Effector memory CD8-positive, alpha-beta T cell (primary cell): ENCODE measurements around the gene PSMA3.
"Not testable (repeated sequence)": the region's sequence is repeated elsewhere in the genome, so short reads cannot be mapped to it uniquely, and the experiment has no call there.

ENCODE experiments used
- ATAC-seq: fragments of 150-1000 bp; cut with Tn5 transposase; replicated peaks from 2 replicates; pipeline ENCODE4 v1.10.0; 2021; ENCODE audit warnings: mild to moderate bottlenecking, moderate library complexity
- DNase-seq, 3 experiments: peaks; one replicate each; pipeline ENCODE4 v3.0.0; 2021
- H3K27ac Mint-ChIP-seq, 2 donors: one replicate each; pipeline ENCODE4 v1.8.0; 2022; ENCODE audit warnings: mild to moderate bottlenecking in 2 of 2, mixed read lengths in 2 of 2, moderate library complexity in 2 of 2
- H3K27me3 Mint-ChIP-seq, 2 donors: one replicate each; pipeline ENCODE4 v1.8.0; 2022; ENCODE audit warnings: mixed read lengths in 2 of 2
- H3K36me3 Mint-ChIP-seq: one replicate; pipeline ENCODE4 v1.8.0; 2022; ENCODE audit warnings: mild to moderate bottlenecking, moderate library complexity, mixed read lengths; ENCODE audit not compliant: insufficient read depth
- H3K4me1 Mint-ChIP-seq, 2 donors: one replicate each; pipeline ENCODE4 v1.8.0; 2022; ENCODE audit warnings: low read depth in 2 of 2, mixed read lengths in 2 of 2
- H3K4me3 Mint-ChIP-seq, 2 donors: one replicate each; pipeline ENCODE4 v1.8.0; 2022; ENCODE audit warnings: mild to moderate bottlenecking in 2 of 2, mixed read lengths in 2 of 2, moderate library complexity in 2 of 2
- H3K9me3 Mint-ChIP-seq, 2 donors: one replicate each; pipeline ENCODE4 v1.8.0; 2022; ENCODE audit warnings: mixed read lengths in 2 of 2

Gene PSMA3

DNA sequence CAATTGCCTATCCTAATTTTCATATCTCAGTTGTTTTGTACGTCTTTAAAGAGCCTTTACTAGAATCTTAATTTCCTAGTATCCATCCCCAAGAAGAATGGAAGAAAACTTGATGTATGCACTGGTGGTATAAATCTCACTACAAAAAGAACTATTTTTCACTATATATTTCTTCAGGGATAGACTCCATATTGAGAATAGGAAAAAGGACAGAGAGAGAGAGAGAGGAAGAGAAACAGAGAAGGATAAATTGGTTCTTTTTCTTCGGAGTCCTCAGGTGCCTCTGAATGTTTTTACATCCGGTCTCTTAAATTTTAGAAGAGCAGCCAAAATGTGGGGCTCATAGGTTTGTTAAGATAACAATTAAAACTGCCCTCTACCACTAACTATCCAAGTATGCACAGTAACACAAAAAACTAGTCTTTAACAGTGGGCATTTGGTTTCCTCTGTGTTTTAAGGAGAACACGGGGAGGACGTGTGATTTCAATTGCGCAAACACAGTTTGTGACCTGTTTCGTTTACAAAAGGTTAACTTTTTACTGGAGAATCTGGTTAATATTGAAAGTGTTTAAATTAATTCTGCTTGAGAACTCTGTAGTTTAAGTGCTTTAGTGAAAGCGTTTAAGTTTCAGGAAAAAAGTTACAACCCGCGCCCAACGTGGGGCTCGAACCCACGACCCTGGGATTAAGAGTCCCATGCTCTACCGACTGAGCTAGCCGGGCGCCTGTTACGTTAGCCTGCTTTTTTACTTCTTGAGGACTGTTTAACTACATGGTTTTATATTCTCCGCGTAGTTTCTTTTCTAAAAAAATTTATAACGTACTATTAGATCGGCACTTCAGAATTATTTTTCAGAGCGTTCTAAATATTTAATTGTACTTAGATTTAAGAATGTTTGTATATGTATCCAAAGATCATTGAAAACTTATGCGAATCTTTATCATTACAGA, 5.1 kb upstream of the PSMA3 start:
- peak; percentile 81 to 85 (median 84) for DNase-seq
- no peak overlapping the region for H3K27ac Mint-ChIP-seq
- peaks cover 16% of the 10 kb centered on the region for H3K36me3 Mint-ChIP-seq
- H3K9me3 Mint-ChIP-seq, result no peaks in the 10 kb centered on the region
- no peaks in the 10 kb centered on the region for H3K27me3 Mint-ChIP-seq
- peak; percentile 28 for ATAC-seq
- H3K4me3 Mint-ChIP-seq, result no peak overlapping the region
- peaks cover 6 to 10% of the 10 kb centered on the region in 2 donors for H3K4me1 Mint-ChIP-seq

DNA sequence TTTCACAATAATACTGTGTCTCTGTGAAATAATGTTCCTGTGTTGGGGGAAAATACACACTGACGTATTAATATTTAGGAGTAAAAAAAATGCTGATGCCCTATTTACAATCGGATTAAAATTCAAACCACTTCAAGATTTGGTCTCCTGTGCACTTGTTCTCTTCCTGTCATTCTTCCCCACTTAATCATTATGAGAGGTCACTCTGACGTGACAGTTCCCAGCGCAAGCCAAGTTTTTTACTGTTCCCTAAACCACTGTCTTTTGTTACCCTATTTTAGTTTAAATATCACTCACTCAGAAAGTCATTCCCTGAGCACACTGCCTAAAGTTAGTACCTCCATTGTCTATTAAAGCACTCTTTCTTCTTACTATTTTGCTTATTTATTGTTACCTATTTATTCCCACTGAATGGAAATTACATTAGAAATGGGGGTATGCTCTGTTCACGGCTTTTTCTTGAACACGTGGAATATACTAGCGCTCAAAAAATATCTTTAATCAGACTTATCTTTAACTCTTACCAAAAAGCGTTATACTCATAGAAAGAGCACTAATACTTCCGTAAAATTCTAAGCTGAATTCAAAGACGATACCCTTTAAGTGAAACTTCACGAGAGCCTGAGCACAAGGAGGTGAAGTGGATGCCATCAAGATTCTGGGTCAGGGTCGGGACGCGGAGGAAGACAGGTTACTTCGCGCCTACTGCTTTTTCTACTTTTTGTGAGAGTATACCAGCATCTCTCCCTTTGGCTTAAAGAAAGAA, 670 bp upstream of the PSMA3 start:
- no peaks in the 10 kb centered on the region for H3K27me3 Mint-ChIP-seq

DNA sequence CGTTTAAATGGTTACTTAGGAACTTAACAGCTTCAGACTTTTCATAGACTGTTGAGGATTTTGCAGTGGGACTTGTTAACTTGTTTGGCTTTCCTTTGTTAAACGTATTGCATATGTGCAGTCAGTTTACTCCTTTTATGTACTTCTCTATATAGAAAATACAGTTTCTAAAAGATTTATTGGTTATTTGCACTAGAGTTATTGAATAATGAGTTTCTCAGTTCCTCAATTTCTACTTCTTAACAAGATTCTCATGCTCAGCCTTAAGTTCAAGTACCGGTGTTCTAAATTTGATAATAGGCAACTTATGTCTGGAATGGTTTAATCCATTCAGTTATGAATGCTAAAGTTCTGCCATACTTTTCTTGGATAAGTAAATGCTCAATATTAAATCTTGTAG, 919 bp downstream of the PSMA3 start:
- no peaks in the 10 kb centered on the region for H3K27me3 Mint-ChIP-seq
- peak overlapping the region; percentile 98 to 99 for H3K4me3 Mint-ChIP-seq
- H3K4me1 Mint-ChIP-seq, result peaks cover 24 to 33% of the 10 kb centered on the region in 2 donors
- DNase-seq (no peak), ATAC-seq (no peak)
- peak overlapping the region; percentile 98 to 99 for H3K27ac Mint-ChIP-seq
- no peaks in the 10 kb centered on the region for H3K9me3 Mint-ChIP-seq
- peaks cover 43% of the 10 kb centered on the region for H3K36me3 Mint-ChIP-seq

More for the DNA sequence above, 670 bp upstream of the PSMA3 start:
- ATAC-seq, result peak; percentile 28
- Mint-ChIP-seq H3K36me3 (peaks cover 30% of the 10 kb centered on the region), H3K9me3 (no peaks in the 10 kb centered on the region), H3K27ac (peak overlapping the region; percentile 98 to 99), H3K4me3 (peak overlapping the region; percentile 98 to 99), H3K4me1 (peaks cover 23 to 33% of the 10 kb centered on the region in 2 donors)
- no peak for DNase-seq

DNA sequence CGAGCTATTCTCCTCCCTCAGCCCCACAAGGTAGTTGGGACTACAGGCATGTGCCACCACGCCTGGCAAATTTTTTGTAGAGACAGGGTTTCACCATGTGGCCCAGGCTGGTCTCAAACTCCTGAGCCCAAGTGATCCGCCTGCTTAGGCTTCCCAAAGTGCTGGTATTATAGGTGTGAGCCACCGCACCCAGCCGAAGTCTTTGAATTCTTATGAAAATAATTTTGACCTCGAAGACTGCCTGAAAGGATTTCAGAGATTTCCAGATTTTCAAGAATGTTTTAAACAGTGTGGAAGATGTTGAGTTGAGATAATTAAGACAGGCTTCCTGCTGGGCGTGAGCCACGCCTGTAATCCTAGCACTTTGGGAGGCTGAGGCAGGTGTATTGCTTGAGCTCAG, 5.0 kb downstream of the PSMA3 start:
- H3K4me3 Mint-ChIP-seq, result no peak overlapping the region
- H3K36me3 Mint-ChIP-seq, result peaks cover 72% of the 10 kb centered on the region
- ATAC-seq (no peak), DNase-seq (no peak)
- H3K9me3 Mint-ChIP-seq, result no peaks in the 10 kb centered on the region
- H3K27me3 Mint-ChIP-seq, result no peaks in the 10 kb centered on the region
- peaks cover 20 to 37% of the 10 kb centered on the region in 2 donors for H3K4me1 Mint-ChIP-seq
- no peak overlapping the region for H3K27ac Mint-ChIP-seq

DNA sequence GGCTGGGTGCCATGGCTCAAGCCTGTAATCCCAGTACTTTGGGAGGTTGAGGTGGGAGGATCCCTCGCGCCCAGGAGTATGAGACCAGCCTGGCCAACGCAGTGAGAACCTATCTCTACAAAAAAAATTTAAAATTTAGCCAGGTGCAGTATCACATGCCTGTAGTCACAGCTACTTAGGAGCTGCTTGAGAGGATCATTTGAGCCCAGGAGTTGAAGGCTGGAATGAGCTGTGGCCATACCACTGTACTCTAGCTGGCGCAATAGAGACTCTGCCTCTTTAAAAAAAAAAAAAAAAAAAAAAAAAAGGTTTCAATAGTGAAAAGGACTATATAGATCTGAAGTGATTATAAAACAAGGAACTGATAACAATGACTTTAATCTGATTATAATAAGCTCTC, 13.5 kb downstream of the PSMA3 start:
- Mint-ChIP-seq H3K36me3 (peaks cover 86% of the 10 kb centered on the region), H3K4me1 (peaks cover 8 to 11% of the 10 kb centered on the region in 2 donors)

DNA sequence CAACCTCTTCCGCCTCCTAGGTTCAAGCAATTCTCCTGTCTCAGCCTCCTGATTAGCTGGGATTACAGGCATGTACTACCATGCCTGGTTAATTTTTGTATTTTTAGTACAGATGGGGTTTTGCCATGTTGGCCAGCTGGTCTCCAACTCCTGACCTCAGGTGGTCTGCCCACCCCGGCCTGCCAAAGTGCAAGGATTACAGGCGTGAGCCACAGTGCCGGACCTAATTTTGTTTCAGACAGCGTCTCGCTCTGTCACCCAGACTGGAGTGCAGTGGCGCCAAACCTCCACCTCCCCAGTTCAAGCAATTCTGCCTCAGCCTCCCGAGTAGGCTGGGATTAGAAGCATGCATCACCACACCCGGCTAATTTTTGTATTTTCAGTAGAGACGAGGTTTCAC, 17.4 kb downstream of the PSMA3 start:
- not testable (repeated sequence) for H3K9me3 Mint-ChIP-seq
- H3K27ac Mint-ChIP-seq, result peak overlapping the region; percentile 54 to 79

More for the DNA sequence above, 13.5 kb downstream of the PSMA3 start:
- ATAC-seq (no peak), DNase-seq (no peak)
- Mint-ChIP-seq H3K27me3 (no peaks in the 10 kb centered on the region), H3K4me3 (no peak overlapping the region), H3K9me3 (no peaks in the 10 kb centered on the region), H3K27ac (peak overlapping the region in 1 of 2 donors; percentile 69)

DNA sequence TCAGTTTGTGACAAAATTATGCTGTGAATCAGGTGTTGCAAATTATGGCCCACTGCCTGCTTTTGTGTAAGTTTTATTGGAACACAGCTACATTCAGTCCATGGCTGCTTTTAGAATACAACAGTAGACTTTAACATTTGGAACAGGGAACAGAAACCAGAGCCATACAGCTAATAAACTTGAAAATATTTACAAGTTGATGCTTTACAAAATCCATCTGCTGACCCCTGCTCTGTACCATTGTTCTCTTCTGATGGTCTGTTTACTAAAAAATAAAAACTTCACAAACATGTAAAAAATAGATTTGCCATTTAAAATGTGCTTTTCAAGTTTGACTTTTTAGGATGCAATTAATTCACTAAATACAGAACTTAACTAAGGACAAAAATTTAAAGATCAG, 20.8 kb downstream of the PSMA3 start:
- Mint-ChIP-seq H3K36me3 (peaks cover 95% of the 10 kb centered on the region), H3K27me3 (no peaks in the 10 kb centered on the region), H3K27ac (peak overlapping the region in 1 of 2 donors; percentile 65), H3K4me1 (peaks cover 3 to 18% of the 10 kb centered on the region in 2 donors), H3K4me3 (no peak overlapping the region), H3K9me3 (no peaks in the 10 kb centered on the region)
- ATAC-seq, result no peak
- DNase-seq, result no peak

More for the DNA sequence above, 17.4 kb downstream of the PSMA3 start:
- peaks cover 11 to 18% of the 10 kb centered on the region in 2 donors for H3K4me1 Mint-ChIP-seq
- peaks cover 95% of the 10 kb centered on the region for H3K36me3 Mint-ChIP-seq
- H3K4me3 Mint-ChIP-seq, DNase-seq, H3K27me3 Mint-ChIP-seq, ATAC-seq: not testable (repeated sequence)

DNA sequence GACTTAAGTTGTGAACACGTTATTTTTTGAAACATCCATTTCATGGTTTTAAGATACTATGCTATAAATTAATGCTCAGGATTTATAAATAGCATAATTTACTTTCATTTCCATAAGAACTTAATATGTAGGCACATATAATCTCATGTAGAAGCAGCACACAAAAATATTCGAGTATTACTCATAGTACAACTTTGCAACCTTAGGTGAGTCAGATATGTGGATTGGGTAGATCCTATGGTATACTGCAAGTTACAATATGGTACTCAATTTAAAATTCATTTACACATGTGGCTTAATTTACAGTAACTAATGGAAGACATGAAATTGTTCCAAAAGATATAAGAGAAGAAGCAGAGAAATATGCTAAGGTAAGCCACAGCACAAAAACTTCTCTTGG, 26.0 kb downstream of the PSMA3 start:
- H3K4me1 Mint-ChIP-seq, result peaks cover 14 to 30% of the 10 kb centered on the region in 2 donors

DNA sequence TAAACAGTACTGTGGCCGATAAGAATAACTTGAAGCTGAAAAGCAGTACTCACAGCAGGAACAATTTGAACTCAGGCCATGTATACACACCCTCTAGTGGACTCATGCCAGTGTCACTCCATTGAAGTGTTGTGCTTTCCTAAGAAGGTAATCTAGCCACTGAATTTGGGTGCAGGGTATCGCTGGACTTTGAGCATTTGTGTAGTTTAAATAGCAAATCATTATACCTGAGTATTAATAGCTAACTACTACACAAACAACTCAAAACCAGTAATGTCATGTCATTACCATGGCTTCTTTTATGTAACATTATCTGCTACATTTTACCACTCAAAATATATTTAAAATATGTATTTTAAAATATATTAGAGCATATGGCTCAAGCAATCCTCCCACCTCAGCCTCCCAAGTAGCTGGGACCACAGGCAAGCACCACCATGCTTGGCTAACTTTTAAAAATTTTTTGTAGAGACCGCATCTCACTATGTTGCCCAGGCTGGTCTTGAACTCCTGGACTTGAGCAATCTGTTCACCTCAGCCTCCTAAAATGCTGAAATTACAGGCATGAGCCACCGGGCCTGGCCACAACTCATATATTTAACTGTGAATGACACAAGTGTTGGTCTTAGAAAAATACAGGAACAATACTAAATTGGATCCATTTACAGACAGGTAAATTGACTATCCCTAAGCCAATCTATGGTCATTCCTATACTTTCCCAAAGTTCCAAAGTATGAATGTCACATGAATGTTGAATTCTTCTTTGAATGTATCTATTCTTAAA, 28.1 kb downstream of the PSMA3 start:
- H3K27ac Mint-ChIP-seq, result peak overlapping the region in 1 of 2 donors; percentile 29
- DNase-seq, result no peak

More for the DNA sequence above, 26.0 kb downstream of the PSMA3 start:
- Mint-ChIP-seq H3K4me3 (no peak overlapping the region), H3K36me3 (peaks cover 82% of the 10 kb centered on the region), H3K27ac (peak overlapping the region; percentile 35 to 46), H3K27me3 (no peaks in the 10 kb centered on the region), H3K9me3 (no peaks in the 10 kb centered on the region)
- ATAC-seq, result no peak
- no peak for DNase-seq

DNA sequence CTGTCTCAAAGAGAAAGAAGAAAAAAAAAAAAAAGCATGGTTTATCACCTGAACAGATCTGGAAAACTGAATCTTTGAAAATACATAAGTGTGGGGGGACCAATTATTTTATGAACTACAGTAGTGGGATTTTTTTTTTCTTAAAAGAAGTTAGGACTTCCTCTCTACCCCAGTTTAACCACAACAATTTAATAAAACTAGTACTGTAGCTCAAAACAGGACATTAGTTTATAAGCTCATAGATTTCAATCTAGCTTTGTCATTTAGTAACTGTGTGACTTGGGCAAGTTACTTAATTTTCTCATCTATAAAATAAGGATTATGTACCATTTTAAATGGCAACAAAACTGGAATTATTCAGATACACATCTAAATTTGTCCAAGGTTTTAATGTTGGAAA, 30.2 kb downstream of the PSMA3 start:
- H3K27me3 Mint-ChIP-seq, result no peaks in the 10 kb centered on the region
- H3K4me3 Mint-ChIP-seq, result peak overlapping the region; percentile 50 to 64
- no peaks in the 10 kb centered on the region for H3K9me3 Mint-ChIP-seq
- peak overlapping the region; percentile 86 to 92 for H3K27ac Mint-ChIP-seq
- DNase-seq (no peak), ATAC-seq (peak; percentile 27)
- peaks cover 17 to 43% of the 10 kb centered on the region in 2 donors for H3K4me1 Mint-ChIP-seq
- peaks cover 77% of the 10 kb centered on the region for H3K36me3 Mint-ChIP-seq

More for the DNA sequence above, 28.1 kb downstream of the PSMA3 start:
- H3K36me3 Mint-ChIP-seq, result peaks cover 74% of the 10 kb centered on the region
- H3K9me3 Mint-ChIP-seq, result no peaks in the 10 kb centered on the region
- H3K4me3 Mint-ChIP-seq, result no peak overlapping the region
- peaks cover 16 to 33% of the 10 kb centered on the region in 2 donors for H3K4me1 Mint-ChIP-seq
- ATAC-seq, result no peak
- H3K27me3 Mint-ChIP-seq, result no peaks in the 10 kb centered on the region

DNA sequence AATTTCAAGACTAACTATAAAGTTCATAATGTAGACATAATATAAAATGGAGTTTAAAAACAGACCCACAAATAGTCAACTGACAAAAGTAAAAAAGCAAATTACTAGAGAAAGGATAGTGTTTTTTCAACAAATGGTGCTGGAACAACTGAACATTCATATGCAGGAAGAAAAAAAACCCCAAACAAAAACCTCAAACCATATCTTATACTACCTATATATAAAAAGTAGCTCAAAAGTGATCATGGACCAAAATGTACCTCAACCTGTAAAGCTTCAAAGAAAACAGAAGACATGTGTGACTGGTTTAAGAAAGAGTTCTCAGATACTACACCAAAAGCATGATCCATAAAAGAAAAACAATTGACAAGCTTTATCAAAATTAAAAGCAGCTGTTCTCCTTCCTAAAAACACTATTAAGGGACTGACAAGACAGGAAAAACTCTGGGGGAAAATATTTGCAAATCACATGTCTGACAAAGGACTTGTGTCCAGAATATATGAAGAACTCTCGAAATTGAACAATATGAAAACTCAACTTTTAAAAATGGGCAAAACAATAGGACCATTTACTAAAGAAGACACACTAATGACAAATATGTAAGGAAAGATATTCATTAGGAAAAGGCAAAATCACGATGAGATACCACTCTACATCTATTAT, 31.0 kb downstream of the PSMA3 start:
- Mint-ChIP-seq H3K4me1 (peaks cover 17 to 45% of the 10 kb centered on the region in 2 donors), H3K27ac (peak overlapping the region; percentile 86 to 92), H3K4me3 (peak overlapping the region; percentile 50 to 64), H3K36me3 (peaks cover 77% of the 10 kb centered on the region), H3K9me3 (no peaks in the 10 kb centered on the region), H3K27me3 (no peaks in the 10 kb centered on the region)
- peak; percentile 24 for ATAC-seq
- no peak for DNase-seq

DNA sequence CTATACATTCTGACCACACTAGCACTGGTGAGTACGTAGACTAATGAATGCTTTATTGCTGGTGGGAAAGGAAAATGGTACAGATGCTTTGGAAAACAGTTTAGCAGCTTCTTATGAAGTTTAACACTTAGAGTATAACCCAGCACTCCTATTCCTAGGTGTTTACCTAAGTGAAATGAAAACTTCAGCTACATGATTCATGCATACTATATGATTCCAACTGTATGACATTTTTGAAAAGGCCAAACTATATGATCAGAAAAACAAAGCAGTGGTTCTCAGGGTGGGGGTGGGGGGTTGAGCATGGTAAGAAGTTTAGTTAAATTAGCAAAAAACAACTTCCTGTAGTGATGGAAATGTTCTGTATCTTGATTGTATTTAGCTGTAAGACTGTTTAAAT, 31.6 kb downstream of the PSMA3 start:
- peak overlapping the region; percentile 86 to 92 for H3K27ac Mint-ChIP-seq
- no peaks in the 10 kb centered on the region for H3K27me3 Mint-ChIP-seq
- H3K36me3 Mint-ChIP-seq, result peaks cover 77% of the 10 kb centered on the region
- peaks cover 21 to 50% of the 10 kb centered on the region in 2 donors for H3K4me1 Mint-ChIP-seq
- ATAC-seq (no peak), DNase-seq (no peak)
- no peaks in the 10 kb centered on the region for H3K9me3 Mint-ChIP-seq
- H3K4me3 Mint-ChIP-seq, result peak overlapping the region in 1 of 2 donors; percentile 15
